CD4-positive, alpha-beta T cell treated with Interleukin-17A for 4 hours (primary cell): ENCODE results near the gene NEURL1B.
"Not testable (repeated sequence)": the region's sequence is repeated elsewhere in the genome, so short reads cannot be mapped to it uniquely, and the experiment has no call there.

Experiments
- DNase-seq: peaks from one replicate; pipeline ENCODE4 v3.0.0-alpha.2; 2020; ENCODE audit warnings: mixed read lengths

NEURL1B gene

GRCh38 chr5:172700365-172701290 lies 59.6 kb downstream of the NEURL1B start:
- DNase-seq, result no peak

- DNase-seq, result no peak
Observed at GRCh38 chr5:172701291-172701656, 60.2 kb downstream of the NEURL1B start.

GRCh38 chr5:172703952-172704351 lies 62.9 kb downstream of the NEURL1B start:
- no peak for DNase-seq

- no peak for DNase-seq
Observed at GRCh38 chr5:172705576-172706084, 64.6 kb downstream of the NEURL1B start.

- DNase-seq, result no peak
Observed at GRCh38 chr5:172706796-172707195, 65.7 kb downstream of the NEURL1B start.

GRCh38 chr5:172707285-172708182 lies 66.5 kb downstream of the NEURL1B start:
- DNase-seq, result no peak

GRCh38 chr5:172708183-172708505 lies 67.1 kb downstream of the NEURL1B start:
- no peak for DNase-seq

GRCh38 chr5:172710676-172711075 lies 69.6 kb downstream of the NEURL1B start:
- no peak for DNase-seq

GRCh38 chr5:172711321-172711861 lies 70.3 kb downstream of the NEURL1B start:
- not testable (repeated sequence) for DNase-seq

- no peak for DNase-seq
Observed at GRCh38 chr5:172712610-172713009, 71.5 kb downstream of the NEURL1B start.

- DNase-seq, result peak; percentile 81
Observed at GRCh38 chr5:172713113-172713808, 72.2 kb downstream of the NEURL1B start.

- no peak for DNase-seq
Observed at GRCh38 chr5:172713809-172714490, 72.9 kb downstream of the NEURL1B start.

- peak; percentile 78 for DNase-seq
Observed at GRCh38 chr5:172714491-172715420, 73.7 kb downstream of the NEURL1B start.

- DNase-seq, result no peak
Observed at GRCh38 chr5:172715421-172715780, 74.3 kb downstream of the NEURL1B start.

GRCh38 chr5:172715931-172716682 lies 75.0 kb downstream of the NEURL1B start:
- no peak for DNase-seq

- DNase-seq, result peak; percentile 92
Observed at GRCh38 chr5:172716796-172717313, 75.8 kb downstream of the NEURL1B start.

- DNase-seq, result no peak
Observed at GRCh38 chr5:172717481-172718195, 76.6 kb downstream of the NEURL1B start.

GRCh38 chr5:172718527-172719114 lies 77.6 kb downstream of the NEURL1B start:
- no peak for DNase-seq

GRCh38 chr5:172719211-172719610 lies 78.1 kb downstream of the NEURL1B start:
- DNase-seq, result no peak
